Stimulated activated CD4-positive, alpha-beta T cell treated with anti-CD3 and anti-CD28 coated beads, Interleukin-1b, Interleukin-23, amount 100 ng/mL, for 4 hours (primary cell): ENCODE results near the gene ZNF888.
"Not testable (repeated sequence)": the region's sequence is repeated elsewhere in the genome, so short reads cannot be mapped to it uniquely, and the experiment has no call there.

ENCODE experiments used
- DNase-seq, 2 donors: peaks; one replicate each; pipeline ENCODE4 v3.0.0-alpha.2; 2020; ENCODE audit warnings: low read depth in 2 of 2

ZNF888 gene

GRCh38 chr19:52941941-52942385 lies 18.7 kb upstream of the ZNF888 start:
- DNase-seq = no peak

- not testable (repeated sequence) for DNase-seq
Measured at GRCh38 chr19:52941523-52941922, 18.3 kb upstream of the ZNF888 start.

DNA sequence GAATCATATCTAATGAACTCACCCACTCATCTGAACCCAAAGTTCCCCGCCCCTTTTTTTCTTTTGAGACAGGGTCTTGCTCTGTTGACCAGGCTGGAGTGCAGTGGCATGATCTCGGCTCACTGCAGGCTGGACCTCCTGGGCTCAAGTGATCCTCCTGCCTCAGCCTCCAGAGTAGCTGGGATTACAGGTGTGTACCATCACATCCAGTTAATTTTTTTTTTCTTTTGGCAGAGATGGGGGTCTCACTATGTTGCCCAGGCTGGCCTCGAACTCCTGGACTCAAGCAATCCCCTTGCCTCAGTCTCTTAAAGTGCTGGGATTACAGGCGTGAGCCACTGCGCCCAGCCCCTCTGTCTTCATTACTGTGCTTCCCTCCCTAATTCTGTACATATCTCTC lies 17.7 kb upstream of the ZNF888 start:
- DNase-seq = not testable (repeated sequence)

DNA sequence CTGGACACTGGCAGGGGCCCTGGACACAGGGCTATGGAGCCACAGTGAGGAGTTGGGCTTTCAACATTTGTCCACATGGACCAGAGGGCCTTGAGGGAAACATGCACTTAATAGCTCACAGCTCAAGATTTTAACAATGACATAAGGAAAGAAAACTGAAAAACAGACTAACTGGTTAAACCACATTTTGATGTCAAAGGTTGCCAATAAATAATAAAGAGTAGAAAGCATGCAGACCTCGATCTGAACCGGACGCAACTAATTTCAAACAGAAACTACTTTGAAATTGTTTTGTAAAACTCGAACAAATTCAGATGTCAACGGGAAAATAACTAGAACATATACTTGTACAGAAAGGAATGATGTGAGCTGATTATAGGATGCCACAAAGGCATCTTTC lies 15.5 kb upstream of the ZNF888 start:
- no peak for DNase-seq

- no peak for DNase-seq
Measured at GRCh38 chr19:52936954-52937325, 13.7 kb upstream of the ZNF888 start.

DNA sequence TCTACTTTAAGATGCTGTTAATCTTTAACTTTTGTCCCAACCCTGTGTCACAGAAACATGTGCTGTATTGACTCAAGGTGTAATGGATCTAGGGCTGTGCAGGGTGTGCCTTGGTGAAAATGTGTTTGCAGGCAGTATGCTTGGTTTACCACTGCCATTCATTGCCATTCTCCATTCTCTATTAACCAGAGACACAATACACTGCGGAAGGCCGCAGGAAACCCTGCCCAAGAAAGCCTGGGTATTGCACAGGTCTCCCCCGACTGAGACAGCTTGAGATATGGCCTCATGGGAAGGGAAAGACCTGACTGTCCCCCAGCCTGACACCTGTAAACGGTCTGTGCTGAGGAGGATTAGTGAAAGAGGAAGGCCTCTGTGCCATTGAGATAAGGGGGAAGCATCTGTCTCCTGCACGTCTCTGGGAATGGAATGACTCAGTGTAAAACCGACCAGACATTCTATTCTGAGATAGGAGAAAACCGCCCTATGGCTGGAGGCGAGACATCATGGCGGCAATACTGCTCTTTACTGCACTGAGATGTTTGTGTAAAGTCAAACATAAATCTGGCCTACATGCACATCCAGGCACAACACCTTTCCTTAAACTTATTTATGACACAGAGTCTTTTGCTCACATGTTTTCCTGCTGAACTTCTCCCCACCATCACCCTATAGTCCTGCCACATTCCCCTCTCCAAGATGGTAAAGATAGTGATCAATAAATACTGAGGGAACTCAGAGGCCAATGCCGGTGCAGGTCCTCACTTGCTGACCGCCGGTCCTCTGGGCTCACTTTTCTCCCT lies 13.1 kb upstream of the ZNF888 start:
- DNase-seq = no peak

GRCh38 chr19:52935434-52935833 lies 12.2 kb upstream of the ZNF888 start:
- no peak for DNase-seq

- DNase-seq = not testable (repeated sequence)
Measured at GRCh38 chr19:52924641-52925040, 1.4 kb upstream of the ZNF888 start.

DNA sequence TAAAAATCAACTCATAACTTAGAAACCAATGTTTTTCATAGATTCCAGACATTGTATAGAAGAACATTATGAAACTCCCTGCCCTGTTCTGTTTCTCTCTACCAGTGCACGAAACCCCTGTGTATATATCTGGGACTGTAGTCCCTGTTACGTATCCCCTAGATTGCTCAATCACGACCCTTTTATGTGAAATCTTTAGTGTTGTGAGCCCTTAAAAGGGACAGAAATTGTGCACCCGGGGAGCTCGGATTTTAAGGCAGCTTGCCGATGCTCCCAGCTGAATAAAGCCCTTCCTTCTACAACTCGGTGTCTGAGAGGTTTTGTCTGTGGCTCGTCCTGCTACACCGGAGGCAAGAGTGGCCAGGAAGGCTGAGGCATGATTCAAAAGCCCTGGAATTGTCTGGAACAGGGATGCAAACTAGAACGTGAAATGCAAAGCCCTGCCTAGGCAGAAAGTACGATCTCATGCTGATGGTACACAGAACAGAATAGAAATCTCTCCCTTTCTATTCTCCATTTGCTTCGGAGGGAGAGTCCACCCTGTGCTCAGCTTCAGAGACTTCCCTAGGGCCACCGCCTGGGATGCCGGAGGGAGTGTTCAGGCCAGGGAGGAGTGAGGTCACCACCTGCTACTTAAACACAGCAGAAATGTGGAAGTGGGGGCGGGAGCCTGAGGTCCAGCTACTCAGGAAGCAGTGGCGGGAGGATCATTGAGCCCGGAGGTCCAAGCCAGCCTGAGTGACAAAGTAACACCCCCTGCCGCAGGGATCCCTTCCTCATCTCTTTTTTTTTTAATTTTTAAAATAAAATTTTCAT lies 758 bp upstream of the ZNF888 start:
- no peak for DNase-seq

GRCh38 chr19:52917531-52917930 lies 5.7 kb downstream of the ZNF888 start:
- no peak for DNase-seq

DNA sequence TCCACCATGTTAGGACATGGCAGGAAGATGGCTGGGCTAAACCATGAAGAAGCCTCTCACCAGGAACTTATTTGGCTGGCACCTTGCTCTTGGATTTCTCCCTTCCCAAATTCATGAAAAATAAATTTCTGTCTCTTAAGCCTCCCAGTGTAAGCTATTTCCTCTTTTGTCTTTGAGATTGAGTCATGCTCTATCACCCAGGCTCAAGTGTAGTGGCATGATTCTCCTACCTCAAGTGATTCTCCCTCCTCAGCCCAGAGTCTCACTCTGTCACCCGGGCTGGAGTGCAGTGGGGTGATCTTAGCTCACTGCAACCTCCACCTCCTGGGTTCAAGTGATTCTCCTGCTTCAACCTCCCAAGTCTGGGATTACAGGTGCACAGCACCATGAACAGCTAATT lies 12.6 kb downstream of the ZNF888 start:
- no peak for DNase-seq

GRCh38 chr19:52904052-52904780 lies 19.0 kb downstream of the ZNF888 start:
- not testable (repeated sequence) for DNase-seq

DNA sequence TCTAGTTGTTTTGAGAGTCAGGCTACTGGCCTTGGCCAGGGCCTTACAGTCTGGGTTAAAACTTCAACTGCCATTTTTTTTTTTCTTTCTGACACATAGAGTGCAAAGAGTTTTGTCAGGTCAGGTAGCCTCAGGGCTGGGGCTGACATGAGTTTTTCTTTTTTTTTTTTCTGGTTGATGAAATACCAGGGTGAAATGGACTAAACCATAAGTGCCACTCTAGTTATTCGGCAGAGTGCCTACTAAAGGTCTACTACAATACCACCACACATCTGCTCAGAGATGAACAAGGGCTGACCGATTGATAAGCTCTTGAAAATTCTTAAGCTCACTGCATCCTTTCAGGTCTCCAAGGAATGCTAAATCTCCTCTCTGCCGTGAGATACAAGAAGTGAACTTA lies 21.4 kb downstream of the ZNF888 start:
- DNase-seq = no peak

- DNase-seq = not testable (repeated sequence)
Measured at GRCh38 chr19:52898596-52898995, 24.6 kb downstream of the ZNF888 start.

DNA sequence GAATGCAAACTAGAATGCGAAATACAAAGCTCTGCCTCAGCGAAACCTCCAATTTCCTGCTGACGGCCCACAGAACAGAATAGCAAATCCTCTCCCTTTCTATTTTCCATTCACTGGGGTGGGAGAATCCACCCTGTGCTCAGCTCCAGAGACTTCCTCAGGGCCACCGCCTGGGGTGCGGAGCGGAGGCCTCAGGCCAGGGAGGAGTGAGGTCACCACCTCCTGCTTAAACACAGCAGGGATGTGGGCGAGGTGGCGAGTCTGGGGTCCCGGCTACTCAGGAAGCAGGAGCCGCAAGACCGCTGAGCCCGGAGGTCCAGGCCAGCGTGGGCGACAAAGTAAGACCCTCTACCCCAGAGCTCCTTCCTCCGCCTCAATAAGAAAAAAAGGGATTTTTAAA lies 25.1 kb downstream of the ZNF888 start:
- no peak for DNase-seq

DNA sequence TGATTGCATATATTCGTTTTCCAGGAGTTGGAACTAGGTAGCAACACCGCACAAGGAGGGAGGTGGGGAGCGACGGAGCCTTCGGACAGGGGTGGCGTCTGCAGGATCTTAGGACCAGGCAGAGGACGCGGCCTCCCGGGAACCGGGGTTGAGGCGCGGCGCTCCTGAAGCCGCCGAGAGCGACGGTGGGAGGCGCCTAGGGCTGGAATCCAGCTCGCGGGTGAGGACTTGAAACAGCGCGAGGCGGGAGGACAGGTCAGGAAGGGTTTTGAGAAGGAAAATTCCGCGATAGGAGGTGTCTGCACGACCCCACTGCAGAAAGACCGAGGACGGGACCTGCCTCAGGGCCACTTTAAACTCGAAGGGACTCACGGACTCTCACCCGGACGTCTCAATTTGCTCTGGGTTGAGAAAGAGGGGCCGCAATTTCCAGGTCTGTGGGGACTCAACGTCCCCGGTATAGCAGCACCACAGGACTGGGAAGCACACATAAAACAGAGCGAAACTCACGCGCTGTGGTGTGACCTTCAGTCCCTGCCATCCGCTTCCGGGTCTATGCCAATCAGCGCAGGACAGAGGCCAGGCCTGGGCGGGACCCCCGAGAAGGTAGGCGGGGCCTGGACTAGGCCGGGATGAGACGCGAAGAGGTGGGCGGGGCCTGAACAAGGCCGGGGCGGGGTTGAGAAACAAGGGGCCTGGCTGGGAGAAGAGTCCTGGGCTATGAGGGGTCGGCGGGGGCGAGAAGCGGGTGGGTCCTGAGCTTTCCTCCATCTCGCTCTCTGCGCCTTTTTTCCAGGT lies 25.9 kb downstream of the ZNF888 start, which contains the start of gene ZNF320:
TSS of gene ZNF320 (minus strand) at position 498 of the 798 bp plus-strand sequence. CDS start 7,380 bp downstream, outside the sequence.
- peak; percentile 80 for DNase-seq

DNA sequence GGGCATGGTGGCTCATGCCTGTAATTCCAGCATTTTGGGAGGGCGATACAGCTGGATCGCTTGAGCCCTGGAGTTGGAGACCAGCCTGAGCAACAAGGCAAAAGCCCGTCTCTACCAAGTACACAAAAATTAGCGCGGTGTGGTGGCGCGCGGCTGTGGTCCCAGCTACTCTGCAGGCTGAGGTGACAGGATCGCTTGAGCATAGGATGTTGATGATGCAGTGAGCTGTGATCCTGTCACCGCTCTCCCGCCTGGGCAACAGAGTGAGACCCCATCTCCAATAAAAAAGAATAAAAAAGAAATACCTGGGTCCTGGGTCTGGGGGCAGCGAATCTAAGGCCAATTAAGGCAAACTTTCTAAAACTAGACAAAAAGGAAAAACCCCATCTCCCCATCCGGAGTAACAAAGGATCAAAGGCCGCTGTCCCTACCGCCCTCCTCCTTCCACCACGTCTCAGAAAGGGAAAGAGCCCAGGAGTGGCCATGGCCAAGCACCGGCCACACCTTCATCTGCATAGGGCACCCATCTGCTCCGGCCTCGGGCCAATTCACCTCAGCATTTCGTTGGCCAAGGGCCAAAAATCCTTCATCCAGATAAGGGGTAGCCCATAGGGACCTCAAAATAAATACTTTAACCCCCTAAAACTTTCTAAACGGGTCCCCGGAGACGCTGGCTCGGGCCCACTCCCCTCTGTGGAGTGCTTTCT lies 26.6 kb downstream of the ZNF888 start:
- DNase-seq = no peak

DNA sequence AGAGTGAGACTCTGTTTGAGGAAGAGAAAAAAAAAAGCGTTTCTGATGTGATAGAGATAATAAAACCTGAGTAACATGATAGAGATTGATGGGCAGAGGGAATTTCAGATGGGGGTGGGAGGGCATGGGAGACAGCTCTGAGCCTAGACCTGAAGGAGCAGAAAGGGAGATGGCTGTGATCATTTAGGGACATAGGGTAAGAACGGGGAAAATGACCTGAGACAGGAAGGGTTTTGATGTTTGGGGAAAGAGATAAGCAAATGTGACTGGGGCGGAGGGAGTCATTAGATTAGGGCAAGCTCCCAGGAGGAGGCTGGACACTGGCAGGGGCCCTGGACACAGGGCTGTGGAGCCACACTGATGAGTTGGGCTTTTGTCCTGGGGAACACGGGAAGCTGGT lies 31.9 kb downstream of the ZNF888 start:
- no peak for DNase-seq

GRCh38 chr19:52889931-52890330 lies 33.3 kb downstream of the ZNF888 start:
- no peak for DNase-seq

DNA sequence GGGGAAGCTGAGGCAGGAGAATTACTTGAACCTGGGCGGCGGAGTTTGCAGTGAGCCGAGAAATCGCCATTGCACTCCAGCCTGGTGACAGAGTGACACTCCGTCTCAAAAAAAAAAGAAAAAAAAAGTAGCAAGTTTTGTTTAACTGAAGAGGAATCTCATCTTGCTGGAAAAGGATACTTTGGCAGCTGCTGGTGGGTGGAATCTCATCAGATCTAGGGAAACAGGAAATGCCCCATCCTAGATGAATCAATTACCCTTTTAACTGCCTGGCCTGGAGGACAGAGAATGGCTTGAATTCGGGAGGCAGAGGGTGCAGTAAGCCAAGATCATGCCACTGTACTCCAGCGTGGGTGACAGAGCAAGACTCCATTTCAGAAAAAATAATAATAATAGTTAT lies 34.2 kb downstream of the ZNF888 start:
- no peak for DNase-seq
